SHP77 (cell line): ENCODE results near the gene TIAM2.
"Not testable (repeated sequence)": the region's sequence is repeated elsewhere in the genome, so short reads cannot be mapped to it uniquely, and the experiment has no call there.

ENCODE experiments used
- DNase-seq, 2 experiments: peaks; one replicate each; lab custom pipeline; 2025; lab: John Stamatoyannopoulos, UW

Gene TIAM2

GRCh38 chr6:154995254-154996015 lies at the start of gene TIAM2:
TIAM2 (plus strand) TSS chr6:154995315; CDS start chr6:155129224, 133,909 bp downstream.
- no peak for DNase-seq

- DNase-seq: no peak
These were observed 44.2 kb upstream of the TIAM2 start for GRCh38 chr6:154950979-154951344.

- no peak for DNase-seq
These were observed 43.5 kb upstream of the TIAM2 start for GRCh38 chr6:154951345-154952200.

- DNase-seq: no peak
These were observed 41.5 kb upstream of the TIAM2 start for GRCh38 chr6:154953644-154954043.

- DNase-seq: no peak
These were observed 40.8 kb upstream of the TIAM2 start for GRCh38 chr6:154954347-154954746.

DNA sequence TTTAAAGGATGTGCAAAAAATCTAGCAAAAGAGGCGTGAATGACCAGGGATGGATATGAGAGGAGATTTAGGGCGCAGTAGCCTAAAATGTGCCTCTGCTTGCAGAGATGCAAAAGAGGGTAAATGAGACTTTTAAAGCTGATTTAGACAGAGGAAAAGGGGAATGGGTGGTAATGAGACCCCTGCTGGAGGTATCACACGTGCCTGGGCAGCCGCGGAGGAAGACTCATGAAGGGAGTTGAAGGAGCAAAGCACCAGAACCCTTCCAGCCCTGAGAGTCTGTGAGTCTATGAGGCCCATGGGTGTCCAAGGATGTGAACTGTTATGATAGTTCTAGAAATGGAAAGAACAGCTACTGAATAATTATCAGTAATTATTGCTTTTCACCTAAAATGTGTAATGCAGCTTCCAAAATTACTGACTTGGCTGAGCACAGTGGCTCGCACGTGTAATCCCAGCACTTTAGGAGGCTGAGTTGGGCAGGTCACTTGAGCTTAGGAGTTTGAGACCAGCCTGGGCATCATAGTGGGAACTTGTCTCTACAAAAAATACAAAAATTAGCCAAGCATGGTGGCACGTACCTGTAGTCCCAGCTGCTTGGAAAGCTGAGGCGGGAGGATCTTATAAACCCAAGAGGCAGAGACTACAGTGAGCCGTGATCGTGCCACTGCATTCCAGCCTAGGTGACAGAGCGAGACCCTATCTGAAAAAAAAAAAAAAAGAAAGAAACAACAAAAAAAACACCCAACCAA lies 38.2 kb upstream of the TIAM2 start:
- no peak for DNase-seq

DNA sequence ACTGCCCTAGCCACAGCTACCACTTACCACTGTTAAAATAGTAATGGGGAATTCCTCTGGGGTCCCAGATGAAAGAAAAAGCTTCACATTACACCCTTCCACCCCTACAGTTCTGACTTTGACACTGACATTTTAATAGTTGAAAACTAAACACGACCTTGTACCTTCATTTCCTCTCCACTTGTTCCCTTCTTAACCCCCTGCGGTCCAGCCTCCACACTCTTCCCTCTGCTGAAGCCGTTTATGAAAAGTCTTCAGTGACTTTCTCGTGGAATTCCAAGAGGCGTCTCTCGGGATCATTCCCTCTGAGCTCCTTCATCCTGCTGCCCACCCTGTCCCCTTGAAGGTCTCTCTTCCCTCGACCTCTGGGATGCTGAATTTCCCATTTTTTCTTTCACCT lies 36.6 kb upstream of the TIAM2 start:
- DNase-seq: no peak

- DNase-seq: no peak
These were observed 34.7 kb upstream of the TIAM2 start for GRCh38 chr6:154960299-154960843.

GRCh38 chr6:154960854-154961530 lies 34.1 kb upstream of the TIAM2 start:
- DNase-seq: no peak

GRCh38 chr6:154962753-154963152 lies 32.4 kb upstream of the TIAM2 start:
- no peak for DNase-seq

DNA sequence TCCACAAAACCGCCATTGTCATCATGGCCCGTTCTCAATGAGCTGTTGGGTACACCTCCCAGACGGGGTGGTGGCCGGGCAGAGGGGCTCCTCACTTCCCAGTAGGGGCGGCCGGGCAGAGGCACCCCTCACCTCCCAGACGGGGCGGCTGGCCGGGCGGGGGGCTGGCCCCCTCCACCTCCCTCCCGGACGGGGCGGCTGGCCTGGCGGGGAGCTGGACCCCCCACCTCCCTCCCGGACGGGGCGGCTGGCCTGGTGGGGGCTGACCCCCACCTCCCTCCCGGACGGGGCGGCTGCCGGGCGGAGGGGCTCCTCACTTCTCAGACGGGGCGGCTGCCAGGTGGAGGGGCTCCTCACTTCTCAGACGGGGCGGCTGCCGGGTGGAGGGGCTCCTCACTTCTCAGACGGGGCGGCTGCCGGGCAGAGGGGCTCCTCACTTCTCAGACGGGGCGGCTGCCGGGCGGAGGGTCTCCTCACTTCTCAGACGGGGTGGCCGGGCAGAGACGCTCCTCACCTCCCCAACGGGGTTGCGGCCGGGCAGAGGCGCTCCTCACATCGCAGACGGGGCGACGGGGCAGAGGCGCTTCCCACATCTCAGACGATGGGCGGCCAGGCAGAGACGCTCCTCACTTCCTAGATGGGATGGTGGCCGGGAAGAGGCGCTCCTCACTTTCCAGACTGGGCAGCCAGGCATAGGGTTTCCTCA lies 28.9 kb upstream of the TIAM2 start:
- not testable (repeated sequence) for DNase-seq

- DNase-seq: no peak
These were observed 25.3 kb upstream of the TIAM2 start for GRCh38 chr6:154969796-154970195.

DNA sequence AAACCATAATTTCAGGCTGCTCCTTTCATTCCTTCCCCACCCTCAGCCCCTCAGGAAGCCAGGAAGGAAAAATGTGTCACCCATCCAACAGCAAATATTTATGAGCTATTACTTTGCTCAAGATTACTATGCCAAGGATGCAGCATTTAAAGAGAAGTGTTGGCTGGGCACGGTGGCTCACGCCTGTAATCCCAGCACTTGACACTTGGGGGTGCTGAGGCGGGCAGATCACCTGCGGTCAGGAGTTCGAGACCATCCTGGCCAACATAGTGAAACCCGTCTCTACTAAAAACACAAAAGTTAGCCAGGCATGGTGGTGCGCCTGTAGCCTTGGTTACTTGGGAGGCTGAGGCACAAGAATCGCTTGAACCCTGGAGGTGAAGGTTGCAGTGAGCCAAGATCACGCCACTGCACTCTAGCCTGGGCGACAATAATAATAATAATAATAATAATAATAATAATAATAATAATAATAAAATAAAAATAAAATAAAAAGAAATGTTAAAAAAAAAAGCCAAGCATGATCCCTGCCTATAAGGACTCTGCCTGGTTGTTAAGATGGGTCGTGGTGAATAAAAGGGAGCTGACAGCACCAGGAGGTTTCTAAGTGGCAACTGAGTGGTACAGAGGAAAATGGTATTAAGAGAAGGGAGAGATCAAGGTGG lies 20.5 kb upstream of the TIAM2 start:
- no peak for DNase-seq

DNA sequence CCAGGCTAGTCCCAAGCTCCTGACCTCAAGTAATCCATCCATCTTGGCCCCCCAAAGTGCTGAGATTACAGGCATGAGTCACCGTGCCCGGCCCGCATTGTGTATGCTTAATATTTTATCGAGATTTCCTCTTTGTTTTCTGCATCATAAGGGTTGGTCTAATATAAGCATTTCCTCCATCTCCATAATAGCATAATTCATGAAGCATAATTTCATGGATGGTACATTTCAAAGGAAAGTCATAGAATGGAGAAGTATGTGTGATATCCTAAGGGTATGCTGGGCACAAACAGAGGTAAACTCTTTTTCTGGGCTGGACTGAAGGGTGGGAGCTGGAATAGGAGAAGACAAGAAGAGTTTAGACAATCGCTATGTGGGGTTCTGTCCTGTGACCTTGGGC lies 17.5 kb upstream of the TIAM2 start:
- DNase-seq: no peak

DNA sequence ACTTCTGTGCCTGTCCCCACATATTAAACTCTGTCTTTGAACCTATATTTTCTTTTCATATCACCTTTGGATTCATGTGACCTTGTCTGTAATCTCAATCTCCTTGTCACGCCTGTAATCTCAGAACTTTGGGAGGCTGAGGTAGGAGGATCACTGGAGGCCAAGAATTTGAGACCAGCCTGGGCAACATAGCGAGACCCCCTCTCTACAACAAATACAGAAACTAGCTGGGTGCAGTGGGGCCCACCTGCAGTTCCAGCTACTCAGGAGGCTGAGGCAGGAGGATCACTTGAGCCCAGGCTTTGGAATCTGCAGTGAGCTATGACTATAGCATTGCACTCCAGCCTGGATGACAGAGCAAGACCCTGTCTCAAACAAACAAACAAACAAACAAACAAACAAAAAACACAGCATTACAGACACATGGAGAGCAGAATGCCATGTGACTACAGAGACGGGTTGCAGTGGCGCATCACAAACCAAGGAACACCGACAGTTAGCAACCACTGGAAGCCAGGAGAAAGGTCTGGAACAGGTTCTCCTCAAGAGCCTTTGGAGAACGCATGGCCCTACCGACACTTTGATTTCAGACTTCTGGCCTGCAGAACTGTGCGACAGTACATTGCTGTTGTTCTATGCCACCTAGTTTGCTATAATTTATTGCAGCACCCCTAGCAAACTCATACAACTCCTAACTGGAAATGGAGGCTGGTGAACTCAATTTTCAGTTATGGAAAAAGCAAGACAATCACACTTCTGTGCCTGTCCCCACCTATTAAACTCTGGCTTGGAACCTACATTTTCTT lies 14.6 kb upstream of the TIAM2 start:
- no peak for DNase-seq

DNA sequence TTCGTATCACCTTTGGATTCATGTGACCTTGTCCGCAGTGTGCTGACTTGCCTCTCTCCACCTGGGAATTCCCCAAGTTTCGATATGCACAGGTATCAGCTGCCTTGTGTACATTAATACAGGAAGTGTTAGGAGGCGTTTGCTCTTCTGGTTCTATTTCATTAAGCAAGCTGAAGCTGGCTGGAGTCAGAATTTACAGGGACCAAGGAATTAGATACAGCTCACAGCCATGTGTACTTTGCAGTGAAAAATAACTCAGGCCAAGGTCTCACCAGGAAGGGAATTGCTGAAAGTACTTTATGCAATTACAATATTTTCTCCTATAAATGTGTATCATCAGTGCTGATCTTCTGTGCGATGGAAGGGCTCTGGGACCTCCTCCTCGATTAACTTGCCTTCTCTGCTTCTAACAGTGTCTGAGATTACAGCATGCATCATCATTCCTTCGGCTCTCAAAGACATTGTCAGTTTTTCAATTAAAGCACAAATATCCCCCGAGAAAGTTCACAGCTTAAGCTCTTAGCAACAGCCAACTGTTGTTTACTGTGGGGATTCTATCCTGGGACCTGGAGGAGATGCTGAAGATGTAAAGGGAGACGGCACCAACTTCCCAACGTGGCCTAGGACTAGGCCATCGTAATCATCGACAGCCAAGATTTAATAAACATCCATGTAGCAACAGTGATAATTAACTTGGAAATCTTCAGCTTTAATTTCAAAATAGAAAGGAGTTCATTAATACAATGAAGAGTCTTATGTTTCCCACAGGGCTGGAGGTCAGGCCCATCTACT lies 13.8 kb upstream of the TIAM2 start:
- no peak for DNase-seq

- DNase-seq: no peak
These were observed 11.0 kb upstream of the TIAM2 start for GRCh38 chr6:154984146-154984545.

- DNase-seq: no peak
These were observed 8.3 kb upstream of the TIAM2 start for GRCh38 chr6:154986787-154987235.

DNA sequence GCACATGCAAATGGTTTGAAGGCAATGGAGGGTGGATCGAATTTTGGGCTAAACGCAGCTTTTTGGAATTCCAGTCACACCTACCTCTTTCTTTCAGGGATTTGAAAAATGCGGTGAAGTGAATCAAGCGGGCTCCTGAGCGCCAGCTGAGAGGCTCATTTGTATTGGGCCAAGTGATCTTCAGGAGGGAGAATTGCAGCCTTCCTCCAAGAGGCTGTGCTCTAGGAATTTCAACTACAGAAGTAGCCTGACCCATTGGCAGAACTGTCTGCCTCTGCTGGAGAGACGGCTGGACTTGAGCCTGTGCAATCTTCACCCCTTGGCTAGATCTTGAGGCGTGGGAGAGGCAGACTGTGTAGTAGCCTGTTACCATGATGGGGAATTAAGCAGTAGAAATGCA lies 5.7 kb upstream of the TIAM2 start:
- no peak for DNase-seq
